ENCODE results near the gene RAI14. TPM values are rescaled to one million over a fixed set of nuclear protein-coding genes. Genes with fewer than 3 reads are reported as not detected.

Gene RAI14
- total RNA-seq, 2 experiments from 2014 or later = 0.92 to 12.3 TPM

- TF ChIP-seq EZH2phosphoT487 (IDR thresholded peaks at IDR 0.05; ENCODE audit: borderline replicate concordance, low read depth, low read length) (no peak), CTCF (conservative IDR thresholded peaks at IDR 0.05; ENCODE audit: low read length) (no peak)
- Histone ChIP-seq H3K4me3 (ENCODE audit: low read depth, low read length, poor library complexity, severe bottlenecking) (no peak overlapping the region), H3K4me2 (ENCODE audit: low read length) (no peak overlapping the region), H3K4me1 (ENCODE audit: insufficient read depth, low read length, poor library complexity, severe bottlenecking) (no peaks in the 10 kb centered on the region), H3K27ac (ENCODE audit: low read depth, low read length, poor library complexity, severe bottlenecking) (no peak overlapping the region), H3K9me3 (ENCODE audit: low read length) (no peaks in the 10 kb centered on the region), H3K9me2 (ENCODE audit: insufficient read depth, low read length) (no peaks in the 10 kb centered on the region), H3K79me2 (ENCODE audit: insufficient read depth, low read depth, low read length) (no peaks in the 10 kb centered on the region), H3K36me3 (ENCODE audit: insufficient read depth, low read length) (no peaks in the 10 kb centered on the region), H4K20me1 (ENCODE audit: insufficient read depth, low read length) (no peaks in the 10 kb centered on the region), H2AFZ (ENCODE audit: low read length) (no peak overlapping the region)
- no TSS peak for BruUV-seq (replicated peaks)
- POLR2A ChIA-PET = no interaction called here
- intact Hi-C loops (cut with micrococcal nuclease; ENCODE audit: unreplicated experiment) = no loop called here
- DNase-seq (ENCODE audit: low spot score) = no peak
- CTCF ChIA-PET (ENCODE audit: unreplicated experiment) = no interaction called here
Observed at GRCh38 chr5:34653708-34654107, 2.4 kb upstream of the RAI14 start.

- Histone ChIP-seq H3K79me2 (ENCODE audit: insufficient read depth, low read depth, low read length) (no peaks in the 10 kb centered on the region), H3K4me1 (ENCODE audit: insufficient read depth, low read length, poor library complexity, severe bottlenecking) (no peaks in the 10 kb centered on the region), H3K4me3 (ENCODE audit: low read depth, low read length, poor library complexity, severe bottlenecking) (no peak overlapping the region), H4K20me1 (ENCODE audit: insufficient read depth, low read length) (no peaks in the 10 kb centered on the region), H3K36me3 (ENCODE audit: insufficient read depth, low read length) (no peaks in the 10 kb centered on the region), H2AFZ (ENCODE audit: low read length) (no peak overlapping the region), H3K9me3 (ENCODE audit: low read length) (no peaks in the 10 kb centered on the region), H3K27ac (ENCODE audit: low read depth, low read length, poor library complexity, severe bottlenecking) (no peak overlapping the region), H3K4me2 (ENCODE audit: low read length) (no peak overlapping the region), H3K9me2 (ENCODE audit: insufficient read depth, low read length) (no peaks in the 10 kb centered on the region)
- ChIA-PET CTCF (ENCODE audit: unreplicated experiment) (no interaction called here), POLR2A (interaction anchor here (0.7 kb wide), 1 partner anchor 52 kb away, joined by 3 read pairs; no protein-coding TSS in a partner anchor)
- BruUV-seq (replicated peaks) = no TSS peak
- intact Hi-C loops (cut with micrococcal nuclease; ENCODE audit: unreplicated experiment) = no loop called here
- TF ChIP-seq CTCF (conservative IDR thresholded peaks at IDR 0.05; ENCODE audit: low read length) (no peak), EZH2phosphoT487 (IDR thresholded peaks at IDR 0.05; ENCODE audit: borderline replicate concordance, low read depth, low read length) (no peak)
- DNase-seq (ENCODE audit: low spot score) = no peak
Observed at GRCh38 chr5:34655354-34655991, 655 bp upstream of the RAI14 start.

GRCh38 chr5:34656700-34657273, 659 bp downstream of the RAI14 start:
- ChIA-PET CTCF (ENCODE audit: unreplicated experiment) (no interaction called here), POLR2A (no interaction called here)
- DNase-seq (ENCODE audit: low spot score) = no peak
- no peaks in the 10 kb centered on the region for H3K79me2 ChIP-seq (ENCODE audit: insufficient read depth, low read depth, low read length)
- no peak overlapping the region for H3K27ac ChIP-seq (ENCODE audit: low read depth, low read length, poor library complexity, severe bottlenecking)
- no peaks in the 10 kb centered on the region for H3K9me3 ChIP-seq (ENCODE audit: low read length)
- H2AFZ ChIP-seq (ENCODE audit: low read length) = no peak overlapping the region
- no TSS peak for BruUV-seq (replicated peaks)
- H3K4me3 ChIP-seq (ENCODE audit: low read depth, low read length, poor library complexity, severe bottlenecking) = no peak overlapping the region
- intact Hi-C loops (cut with micrococcal nuclease; ENCODE audit: unreplicated experiment) = no loop called here
- TF ChIP-seq CTCF (conservative IDR thresholded peaks at IDR 0.05; ENCODE audit: low read length) (no peak), EZH2phosphoT487 (IDR thresholded peaks at IDR 0.05; ENCODE audit: borderline replicate concordance, low read depth, low read length) (no peak)
- H3K36me3 ChIP-seq (ENCODE audit: insufficient read depth, low read length) = no peaks in the 10 kb centered on the region
- H3K9me2 ChIP-seq (ENCODE audit: insufficient read depth, low read length) = no peaks in the 10 kb centered on the region
- no peaks in the 10 kb centered on the region for H3K4me1 ChIP-seq (ENCODE audit: insufficient read depth, low read length, poor library complexity, severe bottlenecking)
- no peaks in the 10 kb centered on the region for H4K20me1 ChIP-seq (ENCODE audit: insufficient read depth, low read length)
- no peak overlapping the region for H3K4me2 ChIP-seq (ENCODE audit: low read length)
